Bronchial epithelial cell (primary cell): ENCODE data around the gene RASSF1. TPM values are rescaled to one million over a fixed set of nuclear protein-coding genes. Genes with fewer than 3 reads are reported as not detected.

Experiments
- DNase-seq: peaks from one replicate; pipeline ENCODE4 v3.0.0-alpha.2; 2010; ENCODE audit warnings: low read depth
- FAIRE-seq: peaks from 2 replicates; lab custom pipeline; 2011; peaks lifted over from hg19 to GRCh38; lab: Jason Lieb, UNC
- H3K27me3 ChIP-seq: 2 replicates; pipeline ENCODE4 v1.5.1; 2011; ENCODE audit warnings: low read length; ENCODE audit not compliant: control insufficient read depth, insufficient read depth
- H3K36me3 ChIP-seq: 2 replicates; pipeline ENCODE4 v1.5.1; 2011; ENCODE audit warnings: low read length; ENCODE audit not compliant: control insufficient read depth, insufficient read depth
- H3K4me3 ChIP-seq: 2 replicates; pipeline ENCODE4 v1.5.1; 2011; ENCODE audit warnings: mild to moderate bottlenecking, low read depth, low read length, control low read depth
- CTCF ChIP-seq: IDR thresholded peaks from 2 replicates; pipeline ENCODE4 v1.5.1; 2011; ENCODE audit warnings: mild to moderate bottlenecking, moderate library complexity, low read length, control low read depth, inconsistent platforms; ENCODE audit not compliant: insufficient read depth, severe bottlenecking
- total RNA-seq: library from RNA; depleted of rRNA; stranded (reverse); fragments of >200 nt; gene quantifications from 2 replicates; pipeline ENCODE4 v1.2.1, GENCODE V29; 2014

Gene RASSF1
- total RNA-seq, 1 donor from 2014 or later: 25.5 TPM

GRCh38 chr3:50375258-50375931 lies 34.8 kb upstream of the RASSF1 start:
- no peak for TF ChIP-seq CTCF
- no peak for DNase-seq
- Histone ChIP-seq H3K27me3 (peaks cover 4% of the 10 kb centered on the region), H3K4me3 (no peak overlapping the region), H3K36me3 (no peaks in the 10 kb centered on the region)
- FAIRE-seq: no peak

GRCh38 chr3:50374363-50375257 lies 34.0 kb upstream of the RASSF1 start:
- FAIRE-seq: no peak

GRCh38 chr3:50373146-50374051 lies 32.8 kb upstream of the RASSF1 start:
- H3K4me3 ChIP-seq: no peak overlapping the region
- FAIRE-seq: no peak
- DNase-seq: no peak
- H3K36me3 ChIP-seq: no peaks in the 10 kb centered on the region
- peaks cover 4% of the 10 kb centered on the region for H3K27me3 ChIP-seq
- no peak for TF ChIP-seq CTCF

More at GRCh38 chr3:50374363-50375257, 34.0 kb upstream of the RASSF1 start:
- H3K4me3 ChIP-seq: no peak overlapping the region
- peaks cover 4% of the 10 kb centered on the region for H3K27me3 ChIP-seq
- no peak for TF ChIP-seq CTCF
- DNase-seq: no peak
- no peaks in the 10 kb centered on the region for H3K36me3 ChIP-seq

GRCh38 chr3:50372349-50372748 lies 31.7 kb upstream of the RASSF1 start:
- peaks cover 4% of the 10 kb centered on the region for H3K27me3 ChIP-seq
- FAIRE-seq: no peak
- H3K4me3 ChIP-seq: no peak overlapping the region
- DNase-seq: no peak
- H3K36me3 ChIP-seq: no peaks in the 10 kb centered on the region
- TF ChIP-seq CTCF: no peak

- DNase-seq (no peak), FAIRE-seq (no peak)
- Histone ChIP-seq H3K36me3 (no peaks in the 10 kb centered on the region), H3K27me3 (peaks cover 6% of the 10 kb centered on the region), H3K4me3 (no peak overlapping the region)
- TF ChIP-seq CTCF: no peak
Measured at GRCh38 chr3:50371133-50371685, 30.6 kb upstream of the RASSF1 start.
